22Rv1 (cell line): ENCODE data around the gene DCAF8L1.

Experiments
- ZFX ChIP-seq: fragments of 450-650 bp; IDR thresholded peaks from 2 replicates; pipeline ENCODE4 v1.6.1; 2017; ENCODE audit warnings: antibody characterized with exemption, borderline replicate concordance
- TF ChIP-seq, protein P1 (sequence below): fragments of 450-650 bp; IDR thresholded peaks from 2 replicates; pipeline ENCODE4 v1.5.1; 2017; ENCODE audit warnings: mild to moderate bottlenecking

DNA sequence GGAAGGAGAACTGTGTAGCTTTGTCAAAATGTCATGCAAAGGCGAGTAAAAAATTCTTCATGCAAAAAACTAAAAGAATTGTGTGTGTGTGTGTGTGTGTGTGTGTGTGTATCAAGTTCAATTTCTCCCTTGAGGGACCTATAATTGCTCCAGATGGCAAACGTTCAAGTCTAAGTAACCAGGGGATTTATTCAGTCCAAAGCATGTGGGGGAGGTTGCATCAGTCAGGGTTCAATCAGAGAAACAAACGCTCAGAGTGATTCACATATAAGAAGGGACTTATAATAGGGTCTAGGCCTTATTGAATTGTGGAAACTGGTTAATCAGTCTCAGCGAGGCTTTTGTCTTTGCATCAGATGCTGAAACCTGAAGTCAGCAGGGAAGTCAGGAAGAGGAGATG is 5.0 kb downstream of the DCAF8L1 start:
- TF ChIP-seq, protein P1, sequence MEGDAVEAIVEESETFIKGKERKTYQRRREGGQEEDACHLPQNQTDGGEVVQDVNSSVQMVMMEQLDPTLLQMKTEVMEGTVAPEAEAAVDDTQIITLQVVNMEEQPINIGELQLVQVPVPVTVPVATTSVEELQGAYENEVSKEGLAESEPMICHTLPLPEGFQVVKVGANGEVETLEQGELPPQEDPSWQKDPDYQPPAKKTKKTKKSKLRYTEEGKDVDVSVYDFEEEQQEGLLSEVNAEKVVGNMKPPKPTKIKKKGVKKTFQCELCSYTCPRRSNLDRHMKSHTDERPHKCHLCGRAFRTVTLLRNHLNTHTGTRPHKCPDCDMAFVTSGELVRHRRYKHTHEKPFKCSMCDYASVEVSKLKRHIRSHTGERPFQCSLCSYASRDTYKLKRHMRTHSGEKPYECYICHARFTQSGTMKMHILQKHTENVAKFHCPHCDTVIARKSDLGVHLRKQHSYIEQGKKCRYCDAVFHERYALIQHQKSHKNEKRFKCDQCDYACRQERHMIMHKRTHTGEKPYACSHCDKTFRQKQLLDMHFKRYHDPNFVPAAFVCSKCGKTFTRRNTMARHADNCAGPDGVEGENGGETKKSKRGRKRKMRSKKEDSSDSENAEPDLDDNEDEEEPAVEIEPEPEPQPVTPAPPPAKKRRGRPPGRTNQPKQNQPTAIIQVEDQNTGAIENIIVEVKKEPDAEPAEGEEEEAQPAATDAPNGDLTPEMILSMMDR = no peak
- no peak for TF ChIP-seq ZFX
